ENCODE results near the gene ITPR1. TPM values are rescaled to one million over a fixed set of nuclear protein-coding genes. Genes with fewer than 3 reads are reported as not detected.

Gene ITPR1
- total and polyA plus RNA-seq, 10 of the 15 experiments (the other 5 are each of a cell fraction or from before 2014, with no cell fraction given), result 12.2 to 239 (median 28.4) TPM

- peak; percentile 68 for TF ChIP-seq CUX1 (IDR thresholded peaks at IDR 0.05; ENCODE audit: insufficient replicate concordance, low read depth, low read length)
- TF ChIP-seq SUZ12 (IDR thresholded peaks at IDR 0.05; ENCODE audit: unreplicated experiment), result no peak
- peak; percentile 93 for TF ChIP-seq BCL11A (IDR thresholded peaks at IDR 0.05; ENCODE audit: low read depth, low read length)
- TF ChIP-seq MEF2A (IDR thresholded peaks at IDR 0.05; ENCODE audit: insufficient read depth, low read depth, low read length), result peak; percentile 90
- no peak for TF ChIP-seq TARDBP (IDR thresholded peaks at IDR 0.05; ENCODE audit: borderline replicate concordance)
- TF ChIP-seq RB1 (IDR thresholded peaks at IDR 0.05; ENCODE audit: borderline replicate concordance), result no peak
- no peak for TF ChIP-seq MYB (IDR thresholded peaks at IDR 0.05; ENCODE audit: borderline replicate concordance, low read depth, low read length)
- TF ChIP-seq MYC (IDR thresholded peaks at IDR 0.05; ENCODE audit: insufficient read depth, insufficient read length, insufficient replicate concordance, low read length, severe bottlenecking), result no peak
- no peak for TF ChIP-seq NFXL1 (IDR thresholded peaks at IDR 0.05; ENCODE audit: borderline replicate concordance)
- peak; percentile 54 for TF ChIP-seq SMAD1 (IDR thresholded peaks at IDR 0.05; ENCODE audit: low read depth, partially characterized antibody)
- TF ChIP-seq BRCA1 (IDR thresholded peaks at IDR 0.05; ENCODE audit: low read depth, low read length), result no peak
- peak; percentile 86 for TF ChIP-seq JUNB (IDR thresholded peaks at IDR 0.05)
- no peak for TF ChIP-seq ESRRA (IDR thresholded peaks at IDR 0.05; ENCODE audit: low read length)
- peak; percentile 97 for TF ChIP-seq CBFB (IDR thresholded peaks at IDR 0.05; ENCODE audit: low read depth)
- TF ChIP-seq EED (IDR thresholded peaks at IDR 0.05; ENCODE audit: low read depth), result peak; percentile 83; the same call in 1 of the 2 replicates
- TF ChIP-seq HCFC1 (IDR thresholded peaks at IDR 0.05; ENCODE audit: low read length), result no peak
- TF ChIP-seq RELB (IDR thresholded peaks at IDR 0.05; ENCODE audit: low read depth), result peak; percentile 93
- TF ChIP-seq ZNF24 (IDR thresholded peaks at IDR 0.05), result peak; percentile 82
- 0 out of 2 replicates have a peak, but pooled peaks have one; percentile 19 for TF ChIP-seq RAD51 (IDR thresholded peaks at IDR 0.05)
- TF ChIP-seq NBN (IDR thresholded peaks at IDR 0.05), result no peak
- peak; percentile 99 for TF ChIP-seq TBL1XR1 (IDR thresholded peaks at IDR 0.05; ENCODE audit: low read depth, low read length)
- peak; percentile 100 for TF ChIP-seq NFIC (IDR thresholded peaks at IDR 0.05; ENCODE audit: low read depth, low read length)
- TF ChIP-seq STAT3 (IDR thresholded peaks at IDR 0.05; ENCODE audit: low read depth, low read length), result peak; percentile 91
- peak; percentile 89 for TF ChIP-seq ATF7 (IDR thresholded peaks at IDR 0.05; ENCODE audit: low read depth)
- peak; percentile 86 for TF ChIP-seq NR2F1 (conservative IDR thresholded peaks at IDR 0.05)
- no peak for TF ChIP-seq KAT2A (conservative IDR thresholded peaks at IDR 0.05; ENCODE audit: control insufficient read depth, low read depth, low read length)
- TF ChIP-seq ZSCAN29 (IDR thresholded peaks at IDR 0.05), result 0 out of 2 replicates have a peak, but pooled peaks have one; percentile 46
Observed at GRCh38 chr3:4845882-4846281, 352.7 kb downstream of the ITPR1 start (continued).

All from GM12878 (cell line).